Panc1 (cell line): Measurements from ENCODE around the gene ZDHHC11. TPM values are rescaled to one million over a fixed set of nuclear protein-coding genes. Genes with fewer than 3 reads are reported as not detected.

Source experiments
- ATAC-seq: fragments of 200-7000 bp; cut with Tn5 transposase; 2 replicates; pipeline ENCODE4 v1.9.1; 2020; ENCODE audit warnings: mild to moderate bottlenecking, moderate library complexity
- BruUV-seq: library from RNA; stranded (reverse); fragments of 400-500 nt; replicated peaks from 2 replicates; lab custom pipeline; 2021; lab: Mats Ljungman, UMichigan
- CTCF ChIA-PET: fragments of 300-600 bp; sonication (Branson Sonifier 250); formaldehyde crosslinking; loops from one replicate; lab custom pipeline; 2022; ENCODE audit warnings: antibody characterized with exemption; lab: Charles Lee
- POLR2A ChIA-PET: fragments of 300-600 bp; sonication (Branson Sonifier 250); formaldehyde crosslinking; loops from one replicate; lab custom pipeline; 2022; ENCODE audit warnings: antibody characterized with exemption; lab: Charles Lee
- DNase-seq: peaks from one replicate; pipeline ENCODE4 v3.0.0-alpha.2; 2010; ENCODE audit warnings: low read depth, low spot score
- H3K27ac ChIP-seq: 2 replicates; pipeline ENCODE4 v1.5.1; 2011; ENCODE audit warnings: mild to moderate bottlenecking, low read length, inconsistent platforms
- H3K27me3 ChIP-seq: fragments of 200-500 bp; sonication (Bioruptor generic); 2 replicates; pipeline ENCODE4 v1.6.0; 2014; ENCODE audit warnings: low read length, inconsistent platforms; ENCODE audit not compliant: control insufficient read depth, insufficient read depth
- H3K36me3 ChIP-seq: fragments of 200-500 bp; sonication (Bioruptor generic); 2 replicates; pipeline ENCODE4 v1.5.1; 2014; ENCODE audit warnings: inconsistent platforms, mild to moderate bottlenecking, low read length, moderate library complexity; ENCODE audit not compliant: control insufficient read depth, insufficient read depth
- H3K4me1 ChIP-seq: 2 replicates; pipeline ENCODE4 v1.5.1; 2011; ENCODE audit warnings: inconsistent platforms, mild to moderate bottlenecking, low read length, moderate library complexity; ENCODE audit not compliant: control insufficient read depth, insufficient read depth
- H3K4me3 ChIP-seq, 2 experiments: 2 replicates each; pipeline ENCODE4 v1.5.1; 2011 to 2012; ENCODE audit warnings: low read depth in 2 of 2, low read length in 2 of 2, mild to moderate bottlenecking in 2 of 2, inconsistent platforms in 1 of 2, moderate library complexity in 1 of 2
- H3K9me3 ChIP-seq: fragments of 200-500 bp; sonication (Bioruptor generic); 2 replicates; pipeline ENCODE4 v1.5.1; 2014; ENCODE audit warnings: low read depth, mild to moderate bottlenecking, inconsistent platforms, low read length, moderate library complexity; ENCODE audit not compliant: control insufficient read depth, insufficient read depth
- CTCF ChIP-seq: fragments of 450-650 bp; IDR thresholded peaks from 2 replicates; pipeline ENCODE4 v1.5.1; 2017; ENCODE audit warnings: mild to moderate bottlenecking
- POLR2AphosphoS5 ChIP-seq: IDR thresholded peaks from 2 replicates; pipeline ENCODE4 v1.6.1; 2012; ENCODE audit warnings: mild to moderate bottlenecking, low read depth, low read length, moderate library complexity
- REST ChIP-seq, 2 experiments: IDR thresholded peaks; 2 replicates each; pipeline ENCODE4 v1.6.1; 2011 to 2012; ENCODE audit warnings: low read depth in 2 of 2, control low read depth in 1 of 2, low read length in 1 of 2, mild to moderate bottlenecking in 1 of 2, moderate library complexity in 1 of 2; ENCODE audit not compliant: insufficient read depth in 1 of 2
- SIN3A ChIP-seq: IDR thresholded peaks from 2 replicates; pipeline ENCODE4 v1.6.1; 2012; ENCODE audit warnings: low read depth, mild to moderate bottlenecking, low read length, moderate library complexity, borderline replicate concordance; ENCODE audit not compliant: insufficient read depth
- TCF7L2 ChIP-seq: IDR thresholded peaks from 2 replicates; pipeline ENCODE4 v1.6.1; 2011; ENCODE audit warnings: mild to moderate bottlenecking, low read depth, low read length, inconsistent platforms
- in situ Hi-C: cut with HindIII; loops from 2 replicates; pipeline ENCODE4 v1.10.0; 2016; ENCODE audit warnings: low sequenced_read_pairs, low pct_unique_long_range_greater_than_20kb
- intact Hi-C: fragments of 100-400 bp; cut with micrococcal nuclease; formaldehyde crosslinking; loops from one replicate; pipeline ENCODE4 v1.10.0; 2022; ENCODE audit not compliant: unreplicated experiment
- total RNA-seq: library from RNA; stranded (reverse); gene quantifications from one replicate; pipeline ENCODE4 v1.2.1, GENCODE V29; 2021; ENCODE audit not compliant: unreplicated experiment

The ZDHHC11 gene
- total RNA-seq, 1 experiment from 2014 or later: 3.0 TPM

DNA sequence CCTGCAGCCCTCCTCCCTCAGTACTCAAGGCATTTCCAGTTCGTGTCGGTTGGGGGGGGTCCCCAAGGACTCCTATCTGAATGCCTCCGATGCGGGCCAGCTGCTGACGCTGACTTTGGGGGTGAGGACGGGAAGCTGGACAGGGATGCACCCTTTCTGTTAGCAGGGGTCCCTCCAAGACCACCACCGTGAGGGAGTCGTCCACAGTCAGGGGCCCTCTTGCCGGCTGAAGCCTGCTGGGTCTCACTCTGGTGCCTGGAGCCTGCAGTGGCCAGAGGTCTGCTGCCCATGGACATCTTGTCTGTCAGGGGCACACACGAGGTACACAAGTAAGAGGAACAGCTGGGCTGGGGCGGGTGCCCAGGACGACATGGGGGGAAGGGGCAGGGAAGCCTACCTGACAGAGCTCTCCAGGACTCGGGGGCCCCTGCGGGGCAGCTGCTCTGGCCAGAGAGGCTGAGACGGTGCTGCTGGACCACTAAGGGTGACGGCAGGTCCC lies 9.1 kb upstream of the ZDHHC11 start:
- in situ Hi-C loops: no loop called here
- no peak overlapping the region for H3K4me3 ChIP-seq

DNA sequence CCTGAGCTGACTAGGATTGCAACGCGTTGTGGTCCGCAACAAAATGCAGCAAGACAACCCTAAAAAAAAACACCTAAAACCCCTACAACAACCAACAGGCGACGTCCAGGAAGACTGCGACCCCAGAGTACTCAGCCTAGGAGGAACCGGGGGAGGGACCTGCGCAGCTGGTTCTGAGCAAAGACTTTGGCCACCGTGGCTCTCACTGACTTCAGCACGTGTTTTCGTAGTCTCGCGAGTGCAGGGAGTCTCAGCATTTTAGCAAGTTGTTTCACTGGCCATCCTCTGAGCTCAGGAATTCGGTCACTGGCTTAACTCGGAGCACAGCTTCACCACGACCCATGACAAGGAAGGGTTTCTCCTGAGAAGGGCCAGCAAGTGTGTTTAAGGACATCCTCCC lies 8.6 kb upstream of the ZDHHC11 start:
- H3K4me3 ChIP-seq: no peak overlapping the region
- H3K4me1 ChIP-seq: no peaks in the 10 kb centered on the region
- no peaks in the 10 kb centered on the region for H3K9me3 ChIP-seq
- ATAC-seq (no peak), DNase-seq (no peak)
- TF ChIP-seq POLR2AphosphoS5 (no peak), REST (IDR thresholded peaks at IDR 0.05; ENCODE audit: insufficient read depth in 1 of 2, low read depth in 2 of 2, low read length in 1 of 2) (no peak), SIN3A (no peak), TCF7L2 (no peak), CTCF (no peak)
- POLR2A ChIA-PET: no interaction called here
- intact Hi-C loops: no loop called here
- no peak overlapping the region for H3K27ac ChIP-seq
- in situ Hi-C loops: no loop called here
- H3K36me3 ChIP-seq: no peaks in the 10 kb centered on the region
- no TSS peak for BruUV-seq
- no peaks in the 10 kb centered on the region for H3K27me3 ChIP-seq
- CTCF ChIA-PET: no interaction called here

More for the DNA sequence above, 9.1 kb upstream of the ZDHHC11 start:
- no peaks in the 10 kb centered on the region for H3K36me3 ChIP-seq
- no peak for ATAC-seq
- CTCF ChIA-PET: no interaction called here
- POLR2A ChIA-PET: no interaction called here
- no peaks in the 10 kb centered on the region for H3K9me3 ChIP-seq
- no peak for DNase-seq
- no peak overlapping the region for H3K27ac ChIP-seq
- BruUV-seq: no TSS peak
- intact Hi-C loops: no loop called here
- no peaks in the 10 kb centered on the region for H3K4me1 ChIP-seq
- TF ChIP-seq CTCF: no peak
- no peak for TF ChIP-seq POLR2AphosphoS5
- TF ChIP-seq REST (IDR thresholded peaks at IDR 0.05; ENCODE audit: insufficient read depth in 1 of 2, low read depth in 2 of 2, low read length in 1 of 2): no peak
- no peak for TF ChIP-seq TCF7L2
- TF ChIP-seq SIN3A: no peak
- no peaks in the 10 kb centered on the region for H3K27me3 ChIP-seq
